HepG2 (cell line): Measurements from ENCODE around the gene CFAP97. TPM values are rescaled to one million over a fixed set of nuclear protein-coding genes. Genes with fewer than 3 reads are reported as not detected.

Experiments used
- BORCS8-MEF2B ChIP-seq: sonication (generic); formaldehyde crosslinking; IDR thresholded peaks from 2 replicates; pipeline ENCODE4 v1.8.0; 2022; ENCODE audit warnings: mild to moderate bottlenecking, missing genetic modification reagents
- DPF2 ChIP-seq: sonication (generic); formaldehyde crosslinking; IDR thresholded peaks from 2 replicates; pipeline ENCODE4 v1.4.0; 2020; ENCODE audit warnings: mild to moderate bottlenecking, low read depth, missing genetic modification reagents, borderline replicate concordance
- FOXC1 ChIP-seq: sonication (generic); formaldehyde crosslinking; IDR thresholded peaks from 2 replicates; pipeline ENCODE4 v1.8.0; 2022; ENCODE audit warnings: mild to moderate bottlenecking, missing genetic modification reagents, borderline replicate concordance
- IRX3 ChIP-seq: sonication (generic); formaldehyde crosslinking; IDR thresholded peaks from 2 replicates; pipeline ENCODE4 v1.8.1; 2023; ENCODE audit warnings: mild to moderate bottlenecking, low read depth, missing genetic modification reagents, borderline replicate concordance
- JUN ChIP-seq: sonication (generic); formaldehyde crosslinking; IDR thresholded peaks from 2 replicates; pipeline ENCODE4 v1.4.0; 2020; ENCODE audit warnings: mild to moderate bottlenecking, missing genetic modification reagents
- MAF1 ChIP-seq: sonication (generic); formaldehyde crosslinking; IDR thresholded peaks from 2 replicates; pipeline ENCODE4 v1.5.0; 2020; ENCODE audit warnings: missing genetic modification reagents, borderline replicate concordance
- MATR3 ChIP-seq: sonication (generic); formaldehyde crosslinking; IDR thresholded peaks from 2 replicates; pipeline ENCODE4 v1.4.0; 2020; ENCODE audit warnings: missing genetic modification reagents
- NCOA2 ChIP-seq: sonication (generic); formaldehyde crosslinking; IDR thresholded peaks from 2 replicates; pipeline ENCODE4 v1.8.0; 2022; ENCODE audit warnings: inconsistent platforms
- NPAS2 ChIP-seq: sonication (generic); formaldehyde crosslinking; IDR thresholded peaks from 2 replicates; pipeline ENCODE4 v1.8.0; 2022; ENCODE audit warnings: mild to moderate bottlenecking, missing genetic modification reagents, borderline replicate concordance
- RAD21 ChIP-seq: fragments of 450-650 bp; formaldehyde crosslinking; IDR thresholded peaks from 2 replicates; pipeline ENCODE4 v1.5.0; 2020; ENCODE audit warnings: mild to moderate bottlenecking
- SNAI1 ChIP-seq: sonication (generic); formaldehyde crosslinking; IDR thresholded peaks from 2 replicates; pipeline ENCODE4 v1.5.0; 2020; ENCODE audit warnings: mild to moderate bottlenecking, missing genetic modification reagents, borderline replicate concordance
- SOX5 ChIP-seq: IDR thresholded peaks from 2 replicates; pipeline ENCODE4 v1.6.1; 2016; ENCODE audit warnings: borderline replicate concordance
- TARDBP ChIP-seq: sonication (generic); formaldehyde crosslinking; IDR thresholded peaks from 2 replicates; pipeline ENCODE4 v1.8.0; 2022; ENCODE audit warnings: mild to moderate bottlenecking, missing genetic modification reagents
- ZNF274 ChIP-seq: sonication (generic); formaldehyde crosslinking; IDR thresholded peaks from 2 replicates; pipeline ENCODE4 v1.5.1; 2020; ENCODE audit warnings: mild to moderate bottlenecking, missing genetic modification reagents
- ZNF749 ChIP-seq: sonication (generic); formaldehyde crosslinking; IDR thresholded peaks from 2 replicates; pipeline ENCODE4 v1.8.0; 2022; ENCODE audit warnings: mild to moderate bottlenecking, missing genetic modification reagents, moderate library complexity, borderline replicate concordance
- ZNF772 ChIP-seq: sonication (generic); formaldehyde crosslinking; IDR thresholded peaks from 2 replicates; pipeline ENCODE4 v1.5.0; 2020; ENCODE audit warnings: mild to moderate bottlenecking, missing genetic modification reagents
- polyA plus RNA-seq, 8 experiments: library from polyadenylated mRNA; depleted of rRNA in 3 of 8; stranded (reverse) in 7 of 8; unstranded in 1 of 8; fragments of >200 nt; fragmentation: Illumina TruSeq in 4 of 8; extraction: Trizol in 4 of 8; gene quantifications; 2 replicates each; pipeline versions ENCODE4 v1.2.1 to v1.2.3, GENCODE V29; 2011 to 2016; ENCODE audit warnings: low read depth in 4 of 8, missing spikeins in 1 of 8, mixed read lengths in 1 of 8; ENCODE audit not compliant: insufficient read depth in 1 of 8
- total RNA-seq, 5 experiments: library from RNA; depleted of rRNA; stranded (reverse); fragments of >200 nt; fragmentation: Illumina TruSeq; extraction: Trizol; gene quantifications; 2 replicates each; pipeline ENCODE4 v1.2.3, GENCODE V29; 2016; ENCODE audit warnings: low read depth in 1 of 5
- TF ChIP-seq, protein P1 (sequence below): sonication (generic); formaldehyde crosslinking; IDR thresholded peaks from 2 replicates; pipeline ENCODE4 v1.9.0; 2022; ENCODE audit warnings: missing genetic modification reagents, mild to moderate bottlenecking, borderline replicate concordance
- TF ChIP-seq, protein P2 (sequence below): sonication (generic); formaldehyde crosslinking; IDR thresholded peaks from 2 replicates; pipeline ENCODE4 v1.4.0; 2020; ENCODE audit warnings: low read depth, mild to moderate bottlenecking, missing genetic modification reagents
- TF ChIP-seq, protein P3 (sequence below), 2 experiments: fragments of 450-650 bp in 1 of 2; sonication (generic) in 1 of 2; formaldehyde crosslinking in 1 of 2; IDR thresholded peaks; 2 replicates each; pipeline versions ENCODE4 v1.6.1 to v1.8.0; 2016 to 2022; ENCODE audit warnings: antibody characterized with exemption in 1 of 2, mild to moderate bottlenecking in 1 of 2, missing genetic modification reagents in 1 of 2

Gene CFAP97
- total and polyA plus RNA-seq, 2 of the 13 experiments (the other 11 are each of a cell fraction or from before 2014, with no cell fraction given), result 32.1 to 44.4 TPM

DNA sequence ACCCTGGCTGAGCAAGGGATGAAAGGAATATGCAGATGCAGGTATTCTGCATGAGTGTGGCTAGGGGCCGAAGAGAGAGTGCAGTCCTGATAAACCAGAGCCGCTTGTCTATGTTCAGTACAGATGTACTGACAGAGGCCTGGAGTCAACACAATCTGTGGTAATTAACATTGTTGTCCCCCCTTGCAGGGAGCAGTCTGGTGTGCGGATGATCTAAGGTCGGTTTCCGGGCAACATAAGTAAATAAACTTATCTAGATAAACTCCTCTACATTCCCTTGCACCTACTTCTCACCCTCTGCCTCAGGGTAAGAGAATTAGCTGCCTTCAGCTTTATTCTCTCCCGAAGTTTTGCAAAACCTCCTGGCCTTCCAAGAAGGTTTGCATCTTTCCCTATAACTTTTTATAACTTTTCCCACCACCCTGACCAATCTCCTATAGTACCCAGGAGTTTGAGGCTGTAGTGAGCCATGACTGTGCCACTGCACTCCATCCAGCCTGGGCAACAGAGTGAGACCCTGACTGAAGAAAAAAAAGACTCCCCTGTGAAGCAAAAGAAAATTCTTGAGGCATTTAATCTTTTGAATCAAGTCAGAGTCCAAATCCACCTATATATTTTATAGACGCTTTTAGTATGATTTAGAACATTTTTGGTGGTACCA, 32.2 kb upstream of the CFAP97 start (continued):
- TF ChIP-seq, protein P1, sequence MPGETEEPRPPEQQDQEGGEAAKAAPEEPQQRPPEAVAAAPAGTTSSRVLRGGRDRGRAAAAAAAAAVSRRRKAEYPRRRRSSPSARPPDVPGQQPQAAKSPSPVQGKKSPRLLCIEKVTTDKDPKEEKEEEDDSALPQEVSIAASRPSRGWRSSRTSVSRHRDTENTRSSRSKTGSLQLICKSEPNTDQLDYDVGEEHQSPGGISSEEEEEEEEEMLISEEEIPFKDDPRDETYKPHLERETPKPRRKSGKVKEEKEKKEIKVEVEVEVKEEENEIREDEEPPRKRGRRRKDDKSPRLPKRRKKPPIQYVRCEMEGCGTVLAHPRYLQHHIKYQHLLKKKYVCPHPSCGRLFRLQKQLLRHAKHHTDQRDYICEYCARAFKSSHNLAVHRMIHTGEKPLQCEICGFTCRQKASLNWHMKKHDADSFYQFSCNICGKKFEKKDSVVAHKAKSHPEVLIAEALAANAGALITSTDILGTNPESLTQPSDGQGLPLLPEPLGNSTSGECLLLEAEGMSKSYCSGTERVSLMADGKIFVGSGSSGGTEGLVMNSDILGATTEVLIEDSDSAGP (CRISPR knock-in tag), result no peak
- TF ChIP-seq ZNF274 (CRISPR knock-in tag), result no peak
- TF ChIP-seq IRX3 (CRISPR knock-in tag), result no peak
- TF ChIP-seq, protein P2, sequence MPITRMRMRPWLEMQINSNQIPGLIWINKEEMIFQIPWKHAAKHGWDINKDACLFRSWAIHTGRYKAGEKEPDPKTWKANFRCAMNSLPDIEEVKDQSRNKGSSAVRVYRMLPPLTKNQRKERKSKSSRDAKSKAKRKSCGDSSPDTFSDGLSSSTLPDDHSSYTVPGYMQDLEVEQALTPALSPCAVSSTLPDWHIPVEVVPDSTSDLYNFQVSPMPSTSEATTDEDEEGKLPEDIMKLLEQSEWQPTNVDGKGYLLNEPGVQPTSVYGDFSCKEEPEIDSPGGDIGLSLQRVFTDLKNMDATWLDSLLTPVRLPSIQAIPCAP (CRISPR knock-in tag), result no peak
- TF ChIP-seq NCOA2, result 0 out of 2 replicates have a peak, but pooled peaks have one; percentile 16
- no peak for TF ChIP-seq BORCS8-MEF2B (CRISPR knock-in tag)
- TF ChIP-seq FOXC1, result no peak
- TF ChIP-seq MATR3, result no peak
- TF ChIP-seq ZNF749 (CRISPR knock-in tag), result no peak
- TF ChIP-seq RAD21, result no peak
- TF ChIP-seq TARDBP (CRISPR knock-in tag), result no peak
- no peak for TF ChIP-seq NPAS2 (CRISPR knock-in tag)
- TF ChIP-seq SOX5 (CRISPR knock-in tag), result peak; percentile 74
- no peak for TF ChIP-seq ZNF772 (CRISPR knock-in tag)
- TF ChIP-seq DPF2 (CRISPR knock-in tag), result 0 out of 2 replicates have a peak, but pooled peaks have one; percentile 18
- TF ChIP-seq JUN (CRISPR knock-in tag), result no peak
- TF ChIP-seq SNAI1 (CRISPR knock-in tag), result no peak
- TF ChIP-seq, protein P3, sequence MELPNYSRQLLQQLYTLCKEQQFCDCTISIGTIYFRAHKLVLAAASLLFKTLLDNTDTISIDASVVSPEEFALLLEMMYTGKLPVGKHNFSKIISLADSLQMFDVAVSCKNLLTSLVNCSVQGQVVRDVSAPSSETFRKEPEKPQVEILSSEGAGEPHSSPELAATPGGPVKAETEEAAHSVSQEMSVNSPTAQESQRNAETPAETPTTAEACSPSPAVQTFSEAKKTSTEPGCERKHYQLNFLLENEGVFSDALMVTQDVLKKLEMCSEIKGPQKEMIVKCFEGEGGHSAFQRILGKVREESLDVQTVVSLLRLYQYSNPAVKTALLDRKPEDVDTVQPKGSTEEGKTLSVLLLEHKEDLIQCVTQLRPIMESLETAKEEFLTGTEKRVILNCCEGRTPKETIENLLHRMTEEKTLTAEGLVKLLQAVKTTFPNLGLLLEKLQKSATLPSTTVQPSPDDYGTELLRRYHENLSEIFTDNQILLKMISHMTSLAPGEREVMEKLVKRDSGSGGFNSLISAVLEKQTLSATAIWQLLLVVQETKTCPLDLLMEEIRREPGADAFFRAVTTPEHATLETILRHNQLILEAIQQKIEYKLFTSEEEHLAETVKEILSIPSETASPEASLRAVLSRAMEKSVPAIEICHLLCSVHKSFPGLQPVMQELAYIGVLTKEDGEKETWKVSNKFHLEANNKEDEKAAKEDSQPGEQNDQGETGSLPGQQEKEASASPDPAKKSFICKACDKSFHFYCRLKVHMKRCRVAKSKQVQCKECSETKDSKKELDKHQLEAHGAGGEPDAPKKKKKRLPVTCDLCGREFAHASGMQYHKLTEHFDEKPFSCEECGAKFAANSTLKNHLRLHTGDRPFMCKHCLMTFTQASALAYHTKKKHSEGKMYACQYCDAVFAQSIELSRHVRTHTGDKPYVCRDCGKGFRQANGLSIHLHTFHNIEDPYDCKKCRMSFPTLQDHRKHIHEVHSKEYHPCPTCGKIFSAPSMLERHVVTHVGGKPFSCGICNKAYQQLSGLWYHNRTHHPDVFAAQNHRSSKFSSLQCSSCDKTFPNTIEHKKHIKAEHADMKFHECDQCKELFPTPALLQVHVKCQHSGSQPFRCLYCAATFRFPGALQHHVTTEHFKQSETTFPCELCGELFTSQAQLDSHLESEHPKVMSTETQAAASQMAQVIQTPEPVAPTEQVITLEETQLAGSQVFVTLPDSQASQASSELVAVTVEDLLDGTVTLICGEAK (IDR thresholded peaks at IDR 0.05), result no peak
- TF ChIP-seq, protein P3 (CRISPR knock-in tag; IDR thresholded peaks at IDR 0.05), result no peak
- no peak for TF ChIP-seq MAF1 (CRISPR knock-in tag)
